GM21576 (cell line): Measurements from ENCODE around the gene CCDC141.

ENCODE experiments used
- ATAC-seq: cut with Tn5 transposase; IDR thresholded peaks from one replicate; pipeline ENCODE4 v1.9.1; 2021; ENCODE audit warnings: mild to moderate bottlenecking, moderate library complexity; ENCODE audit not compliant: unreplicated experiment

CCDC141 gene

GRCh38 chr2:178978667-178979066, 71.3 kb downstream of the CCDC141 start:
- ATAC-seq: no peak

GRCh38 chr2:178976351-178976750, 73.6 kb downstream of the CCDC141 start:
- no peak for ATAC-seq

DNA sequence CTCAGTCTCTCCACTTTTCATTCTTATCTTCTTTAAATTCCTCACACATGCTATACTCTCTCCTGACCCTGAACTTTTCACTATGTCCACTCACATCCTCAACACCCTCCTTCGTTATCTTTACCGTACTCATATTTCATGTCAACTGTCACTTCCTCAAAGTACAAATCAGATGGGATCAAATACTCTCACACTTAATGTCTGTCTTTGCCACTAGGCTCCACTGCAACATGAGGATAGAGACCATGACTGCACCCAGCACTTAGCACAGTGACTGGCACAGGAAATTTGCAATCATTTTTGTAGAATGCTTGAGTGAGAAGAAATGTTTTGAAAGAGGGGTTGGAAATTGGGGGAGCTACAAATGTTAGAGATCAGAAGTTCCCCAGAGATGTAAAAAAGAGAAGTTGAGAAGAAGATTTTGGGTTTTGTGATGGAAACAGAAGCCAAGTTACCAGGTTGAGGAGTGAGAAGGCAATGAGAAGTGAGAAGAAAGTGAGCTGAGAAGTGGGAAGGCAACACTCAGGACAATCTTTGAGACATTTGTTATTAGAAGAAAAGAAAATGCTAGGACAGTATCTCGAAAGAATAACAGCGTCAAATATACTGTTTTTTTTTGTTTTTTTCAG, 87.0 kb downstream of the CCDC141 start:
- ATAC-seq: no peak

- no peak for ATAC-seq
These were observed 87.8 kb downstream of the CCDC141 start for GRCh38 chr2:178962152-178962551.

GRCh38 chr2:178954049-178954448, 95.9 kb downstream of the CCDC141 start:
- no peak for ATAC-seq

GRCh38 chr2:178951266-178952006, 98.5 kb downstream of the CCDC141 start:
- ATAC-seq: no peak

DNA sequence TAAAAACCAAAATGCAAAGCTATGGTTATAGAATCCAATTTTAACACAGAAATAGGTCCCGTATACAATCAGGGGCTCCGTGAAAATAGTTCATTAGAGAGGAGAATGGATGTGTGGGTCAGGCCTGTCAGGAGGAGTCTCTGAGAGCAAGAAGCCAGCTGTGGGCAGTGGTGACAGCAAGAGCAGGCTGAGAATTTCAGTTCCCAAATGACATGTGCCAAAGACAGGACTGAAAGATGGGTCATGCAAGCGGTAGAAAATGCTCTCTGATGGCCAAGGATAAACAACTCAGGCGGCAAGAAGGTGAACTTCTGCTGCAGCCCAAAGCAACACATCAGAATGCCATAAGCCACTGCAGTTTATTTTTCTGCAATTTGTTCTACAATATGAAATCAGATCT, 100.4 kb downstream of the CCDC141 start:
- peak; percentile 85 for ATAC-seq

DNA sequence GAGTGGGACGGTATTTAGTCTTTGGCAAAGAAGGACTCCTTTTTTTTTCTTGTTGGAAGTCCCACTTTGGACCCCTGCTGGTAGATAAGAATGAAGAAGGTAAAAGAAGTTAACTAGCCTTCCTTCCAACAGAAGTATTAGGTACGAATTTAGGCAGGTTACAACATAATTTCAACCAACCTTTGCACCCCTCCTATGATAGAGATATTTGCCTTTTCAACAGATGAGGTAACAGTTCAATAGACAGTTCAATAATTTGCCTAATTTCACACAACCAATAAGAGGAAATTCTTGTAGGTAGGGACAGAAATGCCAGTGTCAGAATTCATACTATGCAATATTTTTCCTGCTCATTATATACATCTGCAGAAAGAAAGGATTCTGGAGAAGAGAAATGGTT, 100.8 kb downstream of the CCDC141 start:
- ATAC-seq: no peak

- ATAC-seq: no peak
These were observed 102.9 kb downstream of the CCDC141 start for GRCh38 chr2:178947006-178947405.

DNA sequence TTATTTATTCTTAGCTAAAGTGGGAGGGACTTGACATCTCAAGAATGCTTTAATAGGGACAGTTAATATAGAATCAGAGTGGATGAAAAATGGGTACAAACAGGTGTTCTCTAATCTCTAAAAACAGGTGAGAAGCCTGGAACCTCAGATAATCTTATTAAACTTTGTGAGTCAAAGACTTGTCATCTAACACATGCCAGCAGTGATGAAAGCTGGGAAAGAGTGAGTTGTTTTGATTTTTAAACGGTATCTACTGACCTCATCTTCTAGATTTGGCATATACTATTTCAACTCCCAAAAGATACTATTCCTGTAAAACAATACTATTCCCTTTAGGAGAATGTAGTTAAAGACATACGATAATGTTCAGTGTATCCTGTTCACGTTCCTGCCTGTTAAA, 103.4 kb downstream of the CCDC141 start:
- ATAC-seq: no peak

DNA sequence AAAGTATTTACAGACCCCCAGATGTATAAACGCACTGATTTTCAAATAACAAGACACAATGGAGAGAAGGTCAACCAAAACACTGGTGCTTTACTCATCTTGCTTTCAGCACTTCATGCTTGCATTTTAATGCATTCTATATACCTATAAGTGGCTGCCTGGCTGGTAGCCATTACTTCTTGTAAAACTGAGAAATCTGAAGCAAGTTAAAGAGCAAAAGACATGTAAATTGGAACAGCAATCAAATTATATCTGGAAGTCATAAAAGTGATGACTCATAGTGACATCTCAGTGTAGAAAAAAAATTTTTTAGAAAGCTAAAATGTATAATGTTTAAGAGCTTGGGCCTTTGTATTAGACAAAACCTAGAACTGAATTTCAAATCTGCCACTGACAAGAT, 106.2 kb downstream of the CCDC141 start:
- no peak for ATAC-seq

DNA sequence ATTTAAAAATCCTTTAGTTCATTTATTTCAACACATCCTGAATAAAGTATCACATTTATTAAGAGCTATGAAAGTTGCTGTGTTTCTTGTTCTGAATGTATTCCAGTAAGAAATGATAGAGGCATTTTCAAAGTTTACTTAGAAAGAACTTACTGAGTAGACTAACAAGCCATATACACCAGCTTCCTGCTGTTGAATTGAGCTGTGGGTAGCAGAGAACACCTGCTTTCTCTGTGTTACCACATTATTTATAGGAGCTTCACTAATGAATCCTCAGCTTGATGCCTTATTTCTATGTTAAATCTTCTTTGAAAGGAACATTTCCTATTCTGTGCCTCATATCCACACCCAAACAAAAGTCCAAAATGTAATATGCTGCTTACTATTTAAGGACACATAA, 115.4 kb downstream of the CCDC141 start:
- ATAC-seq: no peak

DNA sequence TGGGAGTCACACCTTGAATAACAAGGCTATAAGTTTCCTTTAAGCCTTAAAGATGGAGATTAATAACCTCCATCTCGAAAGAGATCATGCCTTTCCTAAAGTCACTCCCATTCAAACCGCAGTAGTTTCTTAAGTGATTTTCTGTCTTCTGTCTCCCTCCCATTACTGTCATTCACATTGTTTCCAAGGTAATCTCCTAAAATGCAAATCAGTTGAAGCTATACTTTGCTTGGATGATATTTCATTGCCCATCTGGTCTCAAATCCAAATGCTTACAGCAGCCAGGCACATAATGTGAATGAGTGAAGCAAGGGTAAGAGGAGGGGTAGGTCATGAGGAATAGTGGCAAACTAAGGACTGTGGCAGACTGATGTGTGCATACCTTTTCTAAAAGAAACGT, 116.4 kb downstream of the CCDC141 start:
- ATAC-seq: no peak

DNA sequence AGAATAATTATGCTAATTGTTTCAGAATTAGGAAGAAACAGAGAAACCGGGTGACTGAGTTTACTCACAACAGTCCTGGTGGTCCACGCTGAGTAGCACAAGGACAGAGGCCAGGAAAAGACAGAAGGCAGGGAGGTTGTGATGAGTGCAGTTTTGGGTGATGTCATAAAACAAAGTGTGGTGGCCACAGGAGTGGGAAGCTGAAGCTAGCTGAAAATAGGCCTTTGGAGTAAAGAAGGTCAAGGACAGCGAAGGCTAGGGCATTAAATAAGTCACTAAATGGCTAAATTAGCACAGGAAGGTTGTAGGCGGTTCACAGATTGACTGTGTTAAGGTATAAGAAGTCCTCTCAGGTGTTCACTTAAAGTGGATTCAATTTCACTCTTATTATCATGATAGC, 121.9 kb downstream of the CCDC141 start:
- peak; percentile 59 for ATAC-seq

GRCh38 chr2:178927173-178927572, 122.8 kb downstream of the CCDC141 start:
- peak; percentile 44 for ATAC-seq

DNA sequence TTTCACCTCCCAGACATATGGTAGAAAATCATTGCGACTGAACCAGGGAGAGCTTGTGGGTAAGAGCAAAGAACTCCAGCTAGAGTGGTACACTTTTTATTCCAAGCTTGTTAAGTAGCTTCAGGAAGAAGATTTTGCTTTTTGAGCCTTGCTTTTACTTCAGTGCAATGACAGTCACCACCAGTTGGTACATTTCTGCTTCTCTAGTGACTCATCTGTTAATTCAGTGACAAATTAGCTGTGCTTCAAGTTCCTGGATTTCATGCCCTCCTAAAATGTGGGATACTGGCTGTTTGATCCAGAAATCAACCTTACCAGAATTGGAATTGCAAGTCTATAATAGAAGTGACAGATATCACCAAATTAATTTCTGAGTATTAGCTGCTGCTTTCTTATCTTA, 125.1 kb downstream of the CCDC141 start:
- no peak for ATAC-seq

DNA sequence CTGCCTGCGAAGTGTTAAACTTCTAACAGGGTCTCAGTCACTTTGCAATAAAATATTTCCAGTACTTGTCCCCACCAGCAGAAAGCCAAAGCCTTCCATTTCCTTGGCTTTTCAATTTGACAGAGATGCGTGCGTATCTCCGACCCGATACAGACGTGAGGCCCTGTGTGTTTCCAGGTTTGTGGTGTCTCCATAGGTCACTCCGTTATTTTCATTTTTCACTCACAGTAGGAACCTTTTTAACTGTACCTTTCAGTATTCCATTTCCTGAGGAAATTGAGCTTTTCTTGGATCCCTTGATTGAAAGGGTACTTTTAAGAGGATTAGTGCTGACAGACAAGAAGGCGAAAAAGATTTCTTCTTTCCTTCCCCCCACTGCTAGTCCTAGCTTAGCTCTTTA, 126.4 kb downstream of the CCDC141 start:
- ATAC-seq: no peak

GRCh38 chr2:178920916-178921513, 128.9 kb downstream of the CCDC141 start:
- no peak for ATAC-seq

- ATAC-seq: no peak
These were observed 132.4 kb downstream of the CCDC141 start for GRCh38 chr2:178917555-178917954.

GRCh38 chr2:178915423-178916173, 134.3 kb downstream of the CCDC141 start:
- ATAC-seq: no peak

- ATAC-seq: peak; percentile 92
These were observed 135.6 kb downstream of the CCDC141 start for GRCh38 chr2:178914259-178914849.
